GM12878 (cell line): ENCODE results near the gene MOCOS. TPM values are rescaled to one million over a fixed set of nuclear protein-coding genes. Genes with fewer than 3 reads are reported as not detected.

ENCODE experiments used
- ATAC-seq: fragments of 200-7000 bp; cut with Tn5 transposase; 3 replicates; pipeline ENCODE4 v1.9.1; 2020; ENCODE audit warnings: mild to moderate bottlenecking, moderate library complexity
- BruUV-seq: library from RNA; stranded (reverse); fragments of 400-500 nt; replicated peaks from 2 replicates; lab custom pipeline; 2021; lab: Mats Ljungman, UMichigan
- CTCF ChIA-PET: fragments of 300-600 bp; sonication (Branson Sonifier 250); formaldehyde crosslinking; extraction: SDS; loops from one replicate; lab custom pipeline; 2021; ENCODE audit warnings: inconsistent platforms; lab: Yijun Ruan, JAX
- POLR2A ChIA-PET: fragments of 350-600 bp; formaldehyde crosslinking; extraction: SDS; loops from one replicate; lab custom pipeline; 2021; ENCODE audit warnings: inconsistent platforms; lab: Charles Lee
- RAD21 ChIA-PET: fragments of 300-600 bp; sonication (Branson Sonifier 250); formaldehyde crosslinking; loops from one replicate; lab custom pipeline; 2023; ENCODE audit warnings: antibody characterized with exemption; ENCODE audit not compliant: unreplicated experiment; lab: Charles Lee
- SMC1A ChIA-PET: fragments of 300-600 bp; sonication (Branson Sonifier 250); formaldehyde crosslinking; loops from one replicate; lab custom pipeline; 2023; ENCODE audit not compliant: unreplicated experiment, uncharacterized antibody; lab: Charles Lee
- DNase-seq: peaks from one replicate; pipeline ENCODE4 v3.0.0-alpha.2; 2011; ENCODE audit warnings: low read depth, low spot score
- FAIRE-seq: peaks from 3 replicates; lab custom pipeline; 2011; peaks lifted over from hg19 to GRCh38; lab: Jason Lieb, UNC
- H2AFZ ChIP-seq: 2 replicates; pipeline ENCODE4 v1.6.0; 2011; ENCODE audit warnings: low read depth, low read length, control low read depth; ENCODE audit not compliant: control insufficient read depth
- H3K27ac ChIP-seq: 2 replicates; pipeline ENCODE4 v1.5.1; 2011; ENCODE audit warnings: control low read depth; ENCODE audit not compliant: control insufficient read depth, insufficient read depth
- H3K27me3 ChIP-seq, 2 experiments: replicated peaks in 1 of 2; 2 replicates each; pipeline versions ENCODE4 v1.6.0 to v1.6.1; 2011; ENCODE audit warnings: low read length in 1 of 2; ENCODE audit not compliant: control insufficient read depth in 2 of 2, insufficient read depth in 2 of 2
- H3K36me3 ChIP-seq, 2 experiments: 2 replicates each; pipeline ENCODE4 v1.5.1; 2011; ENCODE audit warnings: low read length in 1 of 2; ENCODE audit not compliant: control insufficient read depth in 2 of 2, insufficient read depth in 2 of 2
- H3K4me1 ChIP-seq: 2 replicates; pipeline ENCODE4 v1.6.1; 2011; ENCODE audit warnings: mild to moderate bottlenecking, low read length, moderate library complexity, mixed read lengths; ENCODE audit not compliant: control insufficient read depth, insufficient read depth
- H3K4me2 ChIP-seq: 2 replicates; pipeline ENCODE4 v1.6.0; 2011; ENCODE audit warnings: control low read depth; ENCODE audit not compliant: control insufficient read depth, insufficient read depth
- H3K4me3 ChIP-seq: fragments of 200-600 bp; sonication (generic); 2 replicates; pipeline ENCODE4 v1.5.1; 2016
- H3K79me2 ChIP-seq: 2 replicates; pipeline ENCODE4 v1.6.0; 2011; ENCODE audit warnings: low read length; ENCODE audit not compliant: control insufficient read depth, insufficient read depth
- H3K9ac ChIP-seq: 2 replicates; pipeline ENCODE4 v1.8.0; 2011; ENCODE audit warnings: low read length, control low read depth, mixed read lengths; ENCODE audit not compliant: control insufficient read depth, insufficient read depth
- H3K9me3 ChIP-seq: replicated peaks from 3 replicates; pipeline ENCODE4 v1.5.1; 2011; ENCODE audit warnings: mild to moderate bottlenecking, low read length; ENCODE audit not compliant: control insufficient read depth, insufficient read depth
- H4K20me1 ChIP-seq: 2 replicates; pipeline ENCODE4 v1.6.0; 2011; ENCODE audit not compliant: control insufficient read depth, insufficient read depth
- KDM1A ChIP-seq: fragments of 200-600 bp; sonication (generic); IDR thresholded peaks from 2 replicates; pipeline ENCODE4 v1.6.1; 2016; ENCODE audit warnings: borderline replicate concordance
- MEF2A ChIP-seq: IDR thresholded peaks from 2 replicates; pipeline ENCODE4 v1.6.1; 2011; ENCODE audit warnings: low read depth, mild to moderate bottlenecking, low read length, moderate library complexity; ENCODE audit not compliant: insufficient read depth
- NBN ChIP-seq: fragments of 450-650 bp; IDR thresholded peaks from 2 replicates; pipeline ENCODE4 v1.6.1; 2016
- NFIC ChIP-seq: IDR thresholded peaks from 2 replicates; pipeline ENCODE4 v1.6.1; 2012; ENCODE audit warnings: low read depth, mild to moderate bottlenecking, inconsistent platforms, low read length, moderate library complexity
- RCOR1 ChIP-seq: conservative IDR thresholded peaks from 2 replicates; pipeline ENCODE4 v1.6.1; 2012; ENCODE audit warnings: low read depth, low read length, improper control_type of control experiment
- RFX5 ChIP-seq: IDR thresholded peaks from 2 replicates; pipeline ENCODE4 v1.6.1; 2011; ENCODE audit warnings: low read depth, low read length, improper control_type of control experiment
- YBX1 ChIP-seq: fragments of 450-650 bp; IDR thresholded peaks from 2 replicates; pipeline ENCODE4 v1.6.1; 2016; ENCODE audit warnings: antibody characterized with exemption
- ZNF207 ChIP-seq: fragments of 450-650 bp; IDR thresholded peaks from 2 replicates; pipeline ENCODE4 v1.6.1; 2014; ENCODE audit warnings: antibody characterized with exemption, mild to moderate bottlenecking, borderline replicate concordance
- ZSCAN29 ChIP-seq: fragments of 450-650 bp; IDR thresholded peaks from 2 replicates; pipeline ENCODE4 v1.6.1; 2017; ENCODE audit warnings: mild to moderate bottlenecking, moderate library complexity
- WGBS: methylation state at CpG from one replicate; pipeline ENCODE4 v1.1.6; 2016; ENCODE audit warnings: low lambda C conversion rate; ENCODE audit not compliant: insufficient replicate concordance, insufficient coverage; ENCODE audit errors: missing lambda C conversion rate; 5-methylcytosine and 5-hydroxymethylcytosine counted together
- in situ Hi-C: fragments of 300-500 bp; cut with MboI; formaldehyde crosslinking; loops from 9 replicates; pipeline ENCODE4 v1.14.3; 2018; ENCODE audit warnings: mixed read lengths
- intact Hi-C: fragments of 100-400 bp; cut with micrococcal nuclease; formaldehyde crosslinking; loops from one replicate; pipeline ENCODE4 v1.14.2; 2022; ENCODE audit not compliant: unreplicated experiment
- polyA plus RNA-seq, 11 experiments: library from polyadenylated mRNA; depleted of rRNA in 4 of 11; unstranded in 6 of 11; stranded (reverse) in 5 of 11; fragments of >200 nt; fragmentation: Nextera tagmentation in 4 of 11; fragmentation: Illumina TruSeq in 1 of 11; extraction: Ambion mirVana in 4 of 11; extraction: Trizol in 1 of 11; gene quantifications; 1 replicate in 1 of 11; 2 replicates in 10 of 11; pipeline versions ENCODE4 v1.2.1 to v1.2.3, GENCODE V29; 2011 to 2016; ENCODE audit warnings: inconsistent platforms in 2 of 11, missing spikeins in 2 of 11, low read depth in 1 of 11
- total RNA-seq, 4 experiments: library from RNA; depleted of rRNA in 3 of 4; stranded (reverse); fragments of >200 nt in 3 of 4; fragmentation: Illumina TruSeq in 1 of 4; extraction: Trizol in 1 of 4; gene quantifications; 2 replicates each; pipeline versions ENCODE4 v1.2.1 to v1.2.3, GENCODE V29; 2013 to 2021
- TF ChIP-seq, protein P1 (sequence below): fragments of 450-650 bp; IDR thresholded peaks from 2 replicates; pipeline ENCODE4 v1.6.1; 2017; ENCODE audit warnings: mild to moderate bottlenecking, low read depth, inconsistent platforms; ENCODE audit not compliant: poor library complexity, severe bottlenecking

The MOCOS gene
- total and polyA plus RNA-seq, 10 of the 15 experiments (the other 5 are each of a cell fraction or from before 2014, with no cell fraction given), result 0.16 to 0.56 (median 0.33) TPM

DNA sequence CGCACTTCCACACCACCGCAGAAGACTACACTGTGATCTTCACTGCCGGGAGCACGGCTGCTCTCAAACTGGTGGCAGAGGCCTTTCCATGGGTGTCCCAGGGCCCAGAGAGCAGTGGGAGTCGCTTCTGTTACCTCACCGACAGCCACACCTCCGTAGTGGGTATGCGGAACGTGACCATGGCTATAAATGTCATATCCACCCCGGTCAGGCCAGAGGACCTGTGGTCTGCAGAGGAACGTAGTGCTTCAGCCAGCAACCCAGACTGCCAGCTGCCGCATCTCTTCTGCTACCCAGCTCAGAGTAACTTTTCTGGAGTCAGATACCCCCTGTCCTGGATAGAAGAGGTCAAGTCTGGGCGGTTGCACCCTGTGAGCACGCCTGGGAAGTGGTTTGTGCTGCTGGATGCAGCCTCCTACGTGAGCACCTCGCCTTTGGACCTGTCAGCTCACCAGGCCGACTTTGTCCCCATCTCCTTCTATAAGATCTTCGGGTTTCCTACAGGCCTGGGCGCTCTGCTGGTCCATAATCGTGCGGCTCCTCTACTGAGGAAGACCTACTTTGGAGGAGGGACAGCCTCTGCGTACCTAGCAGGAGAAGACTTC lies 12.5 kb downstream of the MOCOS start:
- ChIA-PET POLR2A (no interaction called here), SMC1A (interaction anchor here (1.5 kb wide), 1 partner anchor 11 kb away, joined by 3 read pairs; no protein-coding TSS in a partner anchor), CTCF (no interaction called here), RAD21 (no interaction called here)
- intact Hi-C loops, result no loop called here
- no TSS peak for BruUV-seq
- Histone ChIP-seq H3K9ac (no peak overlapping the region), H3K27ac (no peak overlapping the region), H3K4me3 (no peak overlapping the region), H3K4me1 (no peaks in the 10 kb centered on the region; the same call in 1 of the 2 replicates), H3K36me3 (no peaks in the 10 kb centered on the region; a peak in 1 of 4 replicates), H3K4me2 (no peak overlapping the region), H4K20me1 (no peaks in the 10 kb centered on the region), H2AFZ (no peak overlapping the region), H3K79me2 (no peaks in the 10 kb centered on the region), H3K9me3 (no peaks in the 10 kb centered on the region), H3K27me3 (no peaks in the 10 kb centered on the region)
- WGBS, result 61% methylated on average over 21 of the region's 22 CpGs
- in situ Hi-C loops, result no loop called here
- DNase-seq, result no peak
- no peak for TF ChIP-seq ZNF207
- TF ChIP-seq YBX1, result no peak
- TF ChIP-seq, protein P1, sequence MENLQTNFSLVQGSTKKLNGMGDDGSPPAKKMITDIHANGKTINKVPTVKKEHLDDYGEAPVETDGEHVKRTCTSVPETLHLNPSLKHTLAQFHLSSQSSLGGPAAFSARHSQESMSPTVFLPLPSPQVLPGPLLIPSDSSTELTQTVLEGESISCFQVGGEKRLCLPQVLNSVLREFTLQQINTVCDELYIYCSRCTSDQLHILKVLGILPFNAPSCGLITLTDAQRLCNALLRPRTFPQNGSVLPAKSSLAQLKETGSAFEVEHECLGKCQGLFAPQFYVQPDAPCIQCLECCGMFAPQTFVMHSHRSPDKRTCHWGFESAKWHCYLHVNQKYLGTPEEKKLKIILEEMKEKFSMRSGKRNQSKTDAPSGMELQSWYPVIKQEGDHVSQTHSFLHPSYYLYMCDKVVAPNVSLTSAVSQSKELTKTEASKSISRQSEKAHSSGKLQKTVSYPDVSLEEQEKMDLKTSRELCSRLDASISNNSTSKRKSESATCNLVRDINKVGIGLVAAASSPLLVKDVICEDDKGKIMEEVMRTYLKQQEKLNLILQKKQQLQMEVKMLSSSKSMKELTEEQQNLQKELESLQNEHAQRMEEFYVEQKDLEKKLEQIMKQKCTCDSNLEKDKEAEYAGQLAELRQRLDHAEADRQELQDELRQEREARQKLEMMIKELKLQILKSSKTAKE, result no peak
- TF ChIP-seq RCOR1, result no peak
- no peak for TF ChIP-seq ZSCAN29
- TF ChIP-seq MEF2A, result no peak
- no peak for TF ChIP-seq KDM1A
- no peak for TF ChIP-seq NBN
- TF ChIP-seq NFIC, result no peak
- no peak for TF ChIP-seq RFX5
- FAIRE-seq, result no peak
- ATAC-seq, result no peak
